K562 (cell line): ENCODE measurements around the gene THSD8. TPM values are rescaled to one million over a fixed set of nuclear protein-coding genes. Genes with fewer than 3 reads are reported as not detected.

Experiments used
- ARID1B ChIP-seq: fragments of 450-650 bp; IDR thresholded peaks from 2 replicates; pipeline ENCODE4 v1.6.1; 2016; ENCODE audit warnings: antibody characterized with exemption, mild to moderate bottlenecking, inconsistent platforms
- CCNT2 ChIP-seq: IDR thresholded peaks from 2 replicates; pipeline ENCODE4 v1.6.1; 2011; ENCODE audit warnings: borderline replicate concordance, low read depth, mild to moderate bottlenecking, moderate library complexity, mixed read lengths, low read length; ENCODE audit not compliant: insufficient read length; ENCODE audit errors: extremely low read depth
- FUS ChIP-seq: fragments of 200-400 bp; formaldehyde crosslinking; optimal IDR thresholded peaks from 2 replicates; pipeline ENCODE3; 2017; ENCODE audit warnings: low read depth, low read length
- HINFP ChIP-seq: fragments of 450-650 bp; conservative IDR thresholded peaks from 2 replicates; pipeline ENCODE4 v1.6.1; 2016; ENCODE audit warnings: missing genetic modification characterization, low read depth, mild to moderate bottlenecking, control low read depth, missing compliant biosample characterization
- IRF1 ChIP-seq: sonication (generic); formaldehyde crosslinking; IDR thresholded peaks from 2 replicates; pipeline ENCODE4 v1.8.0; 2022; ENCODE audit warnings: missing genetic modification reagents, mild to moderate bottlenecking, borderline replicate concordance
- KLF6 ChIP-seq: fragments of 250-450 bp; sonication (Bioruptor Pico); IDR thresholded peaks from 2 replicates; pipeline ENCODE4 v1.4.0; 2020; ENCODE audit warnings: mild to moderate bottlenecking, moderate library complexity, borderline replicate concordance
- MECOM ChIP-seq: fragments of 250-450 bp; sonication (Bioruptor Pico); IDR thresholded peaks from 2 replicates; pipeline ENCODE4 v1.8.0; 2022; ENCODE audit warnings: inconsistent platforms
- NEUROD1 ChIP-seq: fragments of 150-350 bp; IDR thresholded peaks from 2 replicates; pipeline ENCODE4 v1.6.1; 2014; ENCODE audit warnings: borderline replicate concordance, low read length, low read depth; ENCODE audit not compliant: partially characterized antibody
- NFIC ChIP-seq: fragments of 450-650 bp; IDR thresholded peaks from 2 replicates; pipeline ENCODE4 v1.6.1; 2017; ENCODE audit warnings: mild to moderate bottlenecking, inconsistent platforms
- PCBP2 ChIP-seq: fragments of 200-400 bp; formaldehyde crosslinking; IDR thresholded peaks from 2 replicates; pipeline ENCODE4 v1.6.1; 2018; ENCODE audit warnings: low read length, low read depth, mild to moderate bottlenecking, moderate library complexity; ENCODE audit not compliant: poor library complexity, severe bottlenecking
- POLR2AphosphoS5 ChIP-seq: IDR thresholded peaks from 2 replicates; pipeline ENCODE4 v1.6.1; 2011; ENCODE audit warnings: mild to moderate bottlenecking, low read depth, low read length, moderate library complexity; ENCODE audit not compliant: control insufficient read depth, insufficient read depth
- PRPF4 ChIP-seq: fragments of 200-400 bp; formaldehyde crosslinking; IDR thresholded peaks from one replicate; pipeline ENCODE4 v1.6.1; 2017; ENCODE audit warnings: low read length, low read depth, mild to moderate bottlenecking; ENCODE audit not compliant: insufficient read depth, poor library complexity, severe bottlenecking
- RBM39 ChIP-seq: fragments of 200-400 bp; formaldehyde crosslinking; optimal IDR thresholded peaks from 2 replicates; pipeline ENCODE3; 2018; ENCODE audit warnings: low read depth, low read length
- SMC3 ChIP-seq: conservative IDR thresholded peaks from 2 replicates; pipeline ENCODE4 v1.6.1; 2011; ENCODE audit warnings: low read depth, low read length, improper control_type of control experiment; ENCODE audit not compliant: insufficient read depth
- TBP ChIP-seq: optimal IDR thresholded peaks from 2 replicates; pipeline ENCODE3; 2011; ENCODE audit warnings: low read depth, low read length, improper control_type of control experiment
- THRB ChIP-seq: fragments of 450-650 bp; formaldehyde crosslinking; conservative IDR thresholded peaks from 2 replicates; pipeline ENCODE4 v1.4.0; 2022; ENCODE audit warnings: mild to moderate bottlenecking, missing genetic modification characterization
- TRIM25 ChIP-seq: fragments of 450-650 bp; IDR thresholded peaks from 2 replicates; pipeline ENCODE4 v1.7.0; 2016; ENCODE audit warnings: borderline replicate concordance
- U2AF1 ChIP-seq: fragments of 200-400 bp; formaldehyde crosslinking; optimal IDR thresholded peaks from 2 replicates; pipeline ENCODE3; 2017; ENCODE audit warnings: mild to moderate bottlenecking, low read depth, low read length, moderate library complexity
- ZBTB7A ChIP-seq: IDR thresholded peaks from 2 replicates; pipeline ENCODE4 v1.6.1; 2011; ENCODE audit warnings: low read depth, mild to moderate bottlenecking, low read length, moderate library complexity, borderline replicate concordance; ENCODE audit not compliant: control insufficient read depth
- ZNF445 ChIP-seq: fragments of 250-450 bp; sonication (Bioruptor Pico); IDR thresholded peaks from 2 replicates; pipeline ENCODE4 v1.4.0; 2020; ENCODE audit warnings: low read depth, mild to moderate bottlenecking, moderate library complexity
- polyA plus RNA-seq, 8 experiments: library from polyadenylated mRNA; depleted of rRNA in 4 of 8; stranded (reverse) in 5 of 8; unstranded in 3 of 8; fragments of >200 nt; fragmentation: Nextera tagmentation in 2 of 8; fragmentation: Illumina TruSeq in 1 of 8; extraction: Ambion mirVana in 2 of 8; extraction: Trizol in 1 of 8; gene quantifications; 2 replicates each; pipeline versions ENCODE4 v1.2.1 to v1.2.3, GENCODE V29; 2011 to 2014; ENCODE audit warnings: inconsistent platforms in 1 of 8, missing spikeins in 1 of 8
- total RNA-seq, 7 experiments: library from RNA; depleted of rRNA in 6 of 7; stranded (reverse); fragments of >200 nt in 6 of 7; fragmentation: Illumina TruSeq in 2 of 7; extraction: Trizol in 2 of 7; gene quantifications; 2 replicates each; pipeline versions ENCODE4 v1.2.1 to v1.2.3, GENCODE V29; 2011 to 2021; ENCODE audit warnings: low replicate concordance in 1 of 7

Gene THSD8
- total and polyA plus RNA-seq, 9 of the 15 experiments (the other 6 are each of a cell fraction or from before 2014, with no cell fraction given): 8.4 to 42.4 (median 19.9) TPM; not detected in 2

- TF ChIP-seq HINFP (tag) (no peak), CCNT2 (peak; percentile 40), RBM39 (no peak), TBP (peak; percentile 75), ZNF445 (CRISPR knock-in tag) (no peak), NEUROD1 (peak; percentile 15), PCBP2 (no peak), POLR2AphosphoS5 (peak; percentile 72; the same call in 1 of the 2 replicates), MECOM (CRISPR knock-in tag) (no peak), TRIM25 (no peak), FUS (no peak), KLF6 (no peak), PRPF4 (no peak), ZBTB7A (peak; percentile 66; the same call in 1 of the 2 replicates), THRB (CRISPR knock-in tag) (no peak), U2AF1 (no peak), IRF1 (no peak), SMC3 (0 out of 2 replicates have a peak, but pooled peaks have one; percentile 3), ARID1B (no peak), NFIC (peak; percentile 41; the same call in 1 of the 2 replicates)
These were observed 4.6 kb downstream of the THSD8 start, which contains the start of gene RNASEH2A (continued) for GRCh38 chr19:12806242-12807081.
